Measurements from ENCODE around the gene LYPD6B. TPM values are rescaled to one million over a fixed set of nuclear protein-coding genes. Genes with fewer than 3 reads are reported as not detected.

LYPD6B gene
- total and polyA plus RNA-seq, 10 of the 15 experiments (the other 5 are each of a cell fraction or from before 2014, with no cell fraction given) = 1.0 to 6.6 (median 4.0) TPM

DNA sequence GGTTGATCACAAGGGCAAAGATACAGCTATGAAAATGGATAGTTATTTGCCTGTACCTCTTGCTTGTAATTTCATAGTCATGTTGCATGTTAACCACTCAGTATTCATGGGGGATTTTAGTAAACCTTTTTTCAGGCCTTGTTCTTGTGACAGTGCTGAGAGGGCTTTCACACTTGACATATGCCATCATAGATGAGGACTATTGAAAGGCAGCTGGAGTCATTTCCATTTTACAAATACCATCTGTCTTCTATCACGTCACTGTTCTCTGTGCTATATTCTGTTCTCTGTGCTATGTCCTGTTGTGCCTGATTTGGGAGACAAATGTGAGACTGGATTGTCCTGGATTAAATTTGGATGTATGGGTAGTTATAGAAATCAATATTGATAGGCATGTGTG, 131.7 kb downstream of the LYPD6B start:
- TF ChIP-seq, protein P1, sequence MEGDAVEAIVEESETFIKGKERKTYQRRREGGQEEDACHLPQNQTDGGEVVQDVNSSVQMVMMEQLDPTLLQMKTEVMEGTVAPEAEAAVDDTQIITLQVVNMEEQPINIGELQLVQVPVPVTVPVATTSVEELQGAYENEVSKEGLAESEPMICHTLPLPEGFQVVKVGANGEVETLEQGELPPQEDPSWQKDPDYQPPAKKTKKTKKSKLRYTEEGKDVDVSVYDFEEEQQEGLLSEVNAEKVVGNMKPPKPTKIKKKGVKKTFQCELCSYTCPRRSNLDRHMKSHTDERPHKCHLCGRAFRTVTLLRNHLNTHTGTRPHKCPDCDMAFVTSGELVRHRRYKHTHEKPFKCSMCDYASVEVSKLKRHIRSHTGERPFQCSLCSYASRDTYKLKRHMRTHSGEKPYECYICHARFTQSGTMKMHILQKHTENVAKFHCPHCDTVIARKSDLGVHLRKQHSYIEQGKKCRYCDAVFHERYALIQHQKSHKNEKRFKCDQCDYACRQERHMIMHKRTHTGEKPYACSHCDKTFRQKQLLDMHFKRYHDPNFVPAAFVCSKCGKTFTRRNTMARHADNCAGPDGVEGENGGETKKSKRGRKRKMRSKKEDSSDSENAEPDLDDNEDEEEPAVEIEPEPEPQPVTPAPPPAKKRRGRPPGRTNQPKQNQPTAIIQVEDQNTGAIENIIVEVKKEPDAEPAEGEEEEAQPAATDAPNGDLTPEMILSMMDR (IDR thresholded peaks at IDR 0.05 in 2 of 3, conservative IDR thresholded peaks at IDR 0.05 in 1 of 3; ENCODE audit: control insufficient read depth in 2 of 3, extremely low read depth in 1 of 3, insufficient read depth in 1 of 3, low read depth in 3 of 3, low read length in 3 of 3) = no peak
- TF ChIP-seq, protein P2, sequence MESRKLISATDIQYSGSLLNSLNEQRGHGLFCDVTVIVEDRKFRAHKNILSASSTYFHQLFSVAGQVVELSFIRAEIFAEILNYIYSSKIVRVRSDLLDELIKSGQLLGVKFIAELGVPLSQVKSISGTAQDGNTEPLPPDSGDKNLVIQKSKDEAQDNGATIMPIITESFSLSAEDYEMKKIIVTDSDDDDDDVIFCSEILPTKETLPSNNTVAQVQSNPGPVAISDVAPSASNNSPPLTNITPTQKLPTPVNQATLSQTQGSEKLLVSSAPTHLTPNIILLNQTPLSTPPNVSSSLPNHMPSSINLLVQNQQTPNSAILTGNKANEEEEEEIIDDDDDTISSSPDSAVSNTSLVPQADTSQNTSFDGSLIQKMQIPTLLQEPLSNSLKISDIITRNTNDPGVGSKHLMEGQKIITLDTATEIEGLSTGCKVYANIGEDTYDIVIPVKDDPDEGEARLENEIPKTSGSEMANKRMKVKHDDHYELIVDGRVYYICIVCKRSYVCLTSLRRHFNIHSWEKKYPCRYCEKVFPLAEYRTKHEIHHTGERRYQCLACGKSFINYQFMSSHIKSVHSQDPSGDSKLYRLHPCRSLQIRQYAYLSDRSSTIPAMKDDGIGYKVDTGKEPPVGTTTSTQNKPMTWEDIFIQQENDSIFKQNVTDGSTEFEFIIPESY (IDR thresholded peaks at IDR 0.05) = no peak
- TF ChIP-seq RBBP5 (conservative IDR thresholded peaks at IDR 0.05) = no peak
- TF ChIP-seq BMI1 (IDR thresholded peaks at IDR 0.05; ENCODE audit: borderline replicate concordance) = no peak
- no peak for TF ChIP-seq SMAD5 (IDR thresholded peaks at IDR 0.05; ENCODE audit: low read depth)
- Histone ChIP-seq H3K9ac (ENCODE audit: control insufficient read depth, insufficient read depth, low read length) (no peak overlapping the region), H4K20me1 (ENCODE audit: control insufficient read depth, insufficient read depth) (no peaks in the 10 kb centered on the region), H3K27me3 (replicated peaks in 1 of 2; ENCODE audit: control insufficient read depth in 2 of 2, insufficient read depth in 2 of 2, low read length in 1 of 2) (no peaks in the 10 kb centered on the region), H3K27ac (ENCODE audit: control insufficient read depth, insufficient read depth) (no peak overlapping the region), H2AFZ (ENCODE audit: control insufficient read depth, low read depth, low read length) (no peak overlapping the region), H3K4me3 (no peak overlapping the region), H3K79me2 (ENCODE audit: control insufficient read depth, insufficient read depth, low read length) (no peaks in the 10 kb centered on the region), H3K9me3 (replicated peaks; ENCODE audit: control insufficient read depth, insufficient read depth, low read length) (peaks cover 2% of the 10 kb centered on the region; the same call in 1 of the 3 replicates), H3K4me2 (ENCODE audit: control insufficient read depth, insufficient read depth) (no peak overlapping the region), H3K4me1 (ENCODE audit: control insufficient read depth, insufficient read depth, low read length) (0 out of 2 replicates have a peak, but pooled peaks cover 3% of the 10 kb centered on the region), H3K36me3 (ENCODE audit: control insufficient read depth in 2 of 2, insufficient read depth in 2 of 2, low read length in 1 of 2) (no peaks in the 10 kb centered on the region)
- DNase-seq (ENCODE audit: low read depth, low spot score) (no peak), FAIRE-seq (no peak), ATAC-seq (no peak)
- ChIA-PET CTCF (interaction anchor here (1.4 kb wide), 1 partner anchor 9 kb away, joined by 3 read pairs; no protein-coding TSS in a partner anchor), RAD21 (ENCODE audit: unreplicated experiment) (no interaction called here), POLR2A (no interaction called here), SMC1A (ENCODE audit: uncharacterized antibody, unreplicated experiment) (interaction anchor here (1.4 to 1.5 kb wide), 2 partner anchors 12 to 153 kb away, joined by 3 read pairs; no protein-coding TSS in a partner anchor)
- 44% methylated on average over 1 of the region's 1 CpG for WGBS (ENCODE audit: insufficient coverage, insufficient replicate concordance, low lambda C conversion rate, missing lambda C conversion rate)
- intact Hi-C loops (cut with micrococcal nuclease; ENCODE audit: unreplicated experiment) = no loop called here
- in situ Hi-C loops (cut with MboI) = no loop called here
- no TSS peak for BruUV-seq (replicated peaks)
